GM19240 (cell line): ENCODE measurements around the gene DNMBP.

Experiments used
- DNase-seq: peaks from one replicate; pipeline ENCODE4 v3.0.0; 2011; ENCODE audit warnings: low spot score; ENCODE audit not compliant: insufficient read length

The DNMBP gene, protein sequence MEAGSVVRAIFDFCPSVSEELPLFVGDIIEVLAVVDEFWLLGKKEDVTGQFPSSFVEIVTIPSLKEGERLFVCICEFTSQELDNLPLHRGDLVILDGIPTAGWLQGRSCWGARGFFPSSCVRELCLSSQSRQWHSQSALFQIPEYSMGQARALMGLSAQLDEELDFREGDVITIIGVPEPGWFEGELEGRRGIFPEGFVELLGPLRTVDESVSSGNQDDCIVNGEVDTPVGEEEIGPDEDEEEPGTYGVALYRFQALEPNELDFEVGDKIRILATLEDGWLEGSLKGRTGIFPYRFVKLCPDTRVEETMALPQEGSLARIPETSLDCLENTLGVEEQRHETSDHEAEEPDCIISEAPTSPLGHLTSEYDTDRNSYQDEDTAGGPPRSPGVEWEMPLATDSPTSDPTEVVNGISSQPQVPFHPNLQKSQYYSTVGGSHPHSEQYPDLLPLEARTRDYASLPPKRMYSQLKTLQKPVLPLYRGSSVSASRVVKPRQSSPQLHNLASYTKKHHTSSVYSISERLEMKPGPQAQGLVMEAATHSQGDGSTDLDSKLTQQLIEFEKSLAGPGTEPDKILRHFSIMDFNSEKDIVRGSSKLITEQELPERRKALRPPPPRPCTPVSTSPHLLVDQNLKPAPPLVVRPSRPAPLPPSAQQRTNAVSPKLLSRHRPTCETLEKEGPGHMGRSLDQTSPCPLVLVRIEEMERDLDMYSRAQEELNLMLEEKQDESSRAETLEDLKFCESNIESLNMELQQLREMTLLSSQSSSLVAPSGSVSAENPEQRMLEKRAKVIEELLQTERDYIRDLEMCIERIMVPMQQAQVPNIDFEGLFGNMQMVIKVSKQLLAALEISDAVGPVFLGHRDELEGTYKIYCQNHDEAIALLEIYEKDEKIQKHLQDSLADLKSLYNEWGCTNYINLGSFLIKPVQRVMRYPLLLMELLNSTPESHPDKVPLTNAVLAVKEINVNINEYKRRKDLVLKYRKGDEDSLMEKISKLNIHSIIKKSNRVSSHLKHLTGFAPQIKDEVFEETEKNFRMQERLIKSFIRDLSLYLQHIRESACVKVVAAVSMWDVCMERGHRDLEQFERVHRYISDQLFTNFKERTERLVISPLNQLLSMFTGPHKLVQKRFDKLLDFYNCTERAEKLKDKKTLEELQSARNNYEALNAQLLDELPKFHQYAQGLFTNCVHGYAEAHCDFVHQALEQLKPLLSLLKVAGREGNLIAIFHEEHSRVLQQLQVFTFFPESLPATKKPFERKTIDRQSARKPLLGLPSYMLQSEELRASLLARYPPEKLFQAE (N-terminal part only)

DNA sequence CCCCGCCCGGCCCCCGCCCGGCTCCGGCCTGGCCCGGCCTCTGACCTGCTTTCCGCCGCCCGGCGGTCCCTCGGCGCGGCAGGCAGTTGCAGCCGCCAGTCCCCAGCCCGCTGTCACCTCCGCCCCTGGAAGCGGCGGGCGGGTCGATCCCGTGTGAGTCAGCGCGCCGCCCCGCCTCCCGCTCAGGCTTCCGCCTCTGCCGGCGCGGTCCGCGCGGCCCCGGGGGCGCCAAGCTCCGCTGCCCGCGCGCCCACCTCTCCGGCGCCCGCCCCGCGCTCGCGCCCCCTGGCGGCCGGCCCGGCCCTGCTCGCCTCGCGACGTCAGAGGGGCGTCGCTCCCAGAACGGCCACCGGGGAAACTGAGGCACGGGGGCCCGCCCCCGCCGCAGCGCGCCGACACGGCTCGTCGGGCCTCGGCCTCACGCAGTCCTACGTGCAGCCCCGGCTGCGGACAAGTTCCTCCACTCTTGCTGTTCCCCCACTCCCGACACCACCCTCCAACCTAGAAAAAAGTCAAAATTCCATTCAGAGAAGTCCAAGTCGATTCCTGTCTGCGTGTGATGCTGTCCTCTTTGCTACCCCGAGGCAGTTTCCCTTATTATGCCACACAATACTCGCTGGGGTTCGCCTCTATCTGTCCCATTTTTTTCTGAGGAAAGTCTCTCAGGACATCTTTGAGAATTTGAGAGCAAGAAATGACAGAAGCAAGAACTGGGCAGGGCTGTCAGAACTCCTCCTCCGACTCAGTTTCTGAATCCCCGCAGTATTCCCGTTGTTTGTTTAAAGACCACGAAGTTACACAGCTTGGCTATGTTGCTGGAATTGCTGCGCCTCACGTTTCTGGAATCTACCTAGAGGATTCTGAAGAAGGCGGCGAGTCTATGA, at the start of gene DNMBP:
DNMBP (minus strand) TSS at position 155 of the 884 bp plus-strand sequence. CDS start 37,823 bp downstream, outside the sequence.
- DNase-seq = peak; percentile 67

DNA sequence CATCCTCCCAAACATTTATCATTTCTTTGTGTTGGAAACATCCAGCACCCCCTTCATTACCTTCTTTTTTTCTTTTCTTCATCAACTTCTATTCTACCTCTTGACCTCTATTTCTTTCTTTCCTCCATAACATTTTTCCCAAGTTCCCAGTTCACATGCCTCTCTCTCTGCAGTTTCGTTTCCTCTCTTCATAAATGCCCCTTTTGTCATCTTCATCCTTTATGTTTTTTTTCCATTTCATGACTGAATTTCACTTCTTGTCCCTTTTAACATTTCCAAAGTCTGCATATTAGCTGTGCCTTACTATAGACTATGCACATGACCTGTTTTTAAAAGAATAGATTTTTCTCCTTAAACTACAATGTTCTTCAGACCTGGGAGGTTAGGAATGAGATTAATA, 48.2 kb upstream of the DNMBP start:
- no peak for DNase-seq

DNA sequence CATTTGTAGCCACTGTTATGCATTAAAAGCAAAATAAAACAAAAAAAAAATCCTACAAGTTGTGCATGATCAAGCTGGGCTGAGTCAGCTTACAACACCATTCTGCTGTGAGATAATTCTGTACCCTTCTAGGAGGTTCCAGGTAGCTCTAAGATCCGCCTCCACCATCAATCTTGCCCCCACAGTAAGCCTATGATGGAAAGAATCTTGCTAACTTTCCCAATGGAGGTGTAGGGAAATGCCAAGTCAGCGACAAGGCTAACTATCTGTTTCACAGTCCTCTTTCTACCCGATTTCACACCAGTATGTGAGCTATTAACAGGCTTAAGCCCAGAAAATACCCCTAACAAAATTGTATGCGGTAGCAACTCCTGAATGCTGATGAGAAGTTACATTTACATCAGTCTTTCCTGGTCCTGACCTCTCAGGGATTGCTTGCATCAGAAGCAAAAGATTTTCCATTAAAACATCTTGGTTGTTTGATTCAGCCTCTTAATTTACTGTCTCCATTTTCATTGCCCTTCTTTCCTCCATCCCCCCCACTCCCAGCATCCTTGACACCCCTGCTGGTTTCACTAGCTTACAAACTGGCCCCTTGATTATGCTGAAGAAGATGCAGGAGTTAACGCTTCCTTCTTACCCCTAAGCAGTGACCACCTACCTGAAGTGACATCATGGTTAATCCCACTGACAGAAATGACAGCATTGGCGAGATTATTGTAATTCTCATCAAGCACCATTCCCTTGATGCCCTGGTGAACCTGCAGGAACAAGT, 44.1 kb upstream of the DNMBP start:
- DNase-seq = no peak

DNA sequence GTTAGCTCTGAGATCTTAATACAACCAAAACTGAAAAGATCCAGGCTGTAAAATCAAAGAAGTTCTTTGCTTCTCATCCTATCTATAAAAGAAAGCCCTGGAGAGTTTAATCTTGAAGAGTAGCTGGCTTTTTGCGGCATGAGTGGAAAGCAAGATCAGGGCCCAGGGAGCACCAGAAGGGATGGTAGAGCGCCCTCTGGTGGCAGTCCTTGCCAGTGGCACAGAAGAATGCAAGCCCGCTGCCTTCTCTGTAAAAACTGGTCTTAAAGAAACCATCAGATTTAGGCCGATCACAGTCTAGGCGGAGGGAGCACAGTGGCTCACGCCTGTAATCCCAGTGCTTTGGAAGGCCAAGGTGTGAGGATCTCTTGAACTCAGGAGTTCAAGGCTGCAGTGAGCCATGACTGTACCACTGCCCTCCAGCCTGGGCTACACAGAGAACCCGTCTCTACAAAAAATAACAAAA, 36.3 kb upstream of the DNMBP start:
- DNase-seq = peak; percentile 40

DNA sequence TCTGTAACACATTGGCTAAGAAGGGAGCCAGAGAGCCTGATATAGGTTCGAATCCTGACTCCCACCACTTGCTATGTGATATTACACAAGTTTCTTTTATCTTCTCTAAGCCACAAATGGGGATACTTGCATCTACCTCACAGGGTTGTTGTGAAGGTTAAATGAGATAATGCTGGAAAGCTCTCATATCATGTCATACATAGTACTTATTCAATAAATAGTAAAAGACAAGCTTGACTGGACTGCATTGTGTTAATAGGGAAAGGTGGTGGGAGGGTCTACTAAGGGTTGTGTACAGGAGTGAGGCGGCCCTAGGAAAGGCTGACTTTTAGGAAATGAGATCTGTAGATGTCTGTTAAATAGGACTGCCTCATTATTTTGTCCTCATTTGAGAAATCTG, 35.8 kb upstream of the DNMBP start:
- DNase-seq = no peak

DNA sequence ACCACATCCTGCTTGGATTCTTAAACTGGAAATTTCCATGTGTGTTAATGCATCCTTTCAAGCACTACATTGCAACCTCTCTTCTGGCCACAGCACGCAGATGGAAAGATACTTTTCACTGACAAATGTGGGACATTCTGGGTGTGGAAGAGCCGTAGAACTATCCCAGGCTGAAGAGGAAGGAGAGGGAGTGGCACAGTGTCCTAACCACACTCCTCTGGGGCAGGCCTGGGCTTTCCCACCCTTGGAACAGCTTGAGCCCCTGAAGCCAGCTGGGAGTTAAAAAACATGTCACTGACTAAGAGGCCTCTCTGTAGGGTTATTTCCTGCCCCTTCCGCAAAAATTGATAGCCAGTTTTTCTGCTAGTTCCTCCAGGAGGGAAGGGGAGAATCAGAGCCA, 34.0 kb upstream of the DNMBP start:
- no peak for DNase-seq

DNA sequence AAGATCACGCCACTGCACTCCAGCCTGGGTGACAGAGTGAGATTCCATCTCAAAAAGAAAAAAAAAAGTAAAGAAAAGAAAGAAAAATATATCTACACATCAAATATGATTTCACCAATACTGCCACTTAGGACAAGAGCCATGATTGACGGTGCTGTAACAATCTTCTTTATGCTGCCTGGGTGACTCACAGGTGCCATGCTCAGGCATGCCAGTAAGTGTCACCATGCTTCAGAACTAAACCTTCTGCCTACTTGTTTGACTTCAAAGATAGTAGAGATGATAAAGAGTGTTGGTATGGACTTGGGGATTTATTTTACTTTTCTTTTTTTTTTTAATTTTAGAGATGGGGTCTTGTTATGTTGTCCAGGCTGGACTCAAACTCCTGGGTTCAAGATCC, 33.6 kb upstream of the DNMBP start:
- no peak for DNase-seq

DNA sequence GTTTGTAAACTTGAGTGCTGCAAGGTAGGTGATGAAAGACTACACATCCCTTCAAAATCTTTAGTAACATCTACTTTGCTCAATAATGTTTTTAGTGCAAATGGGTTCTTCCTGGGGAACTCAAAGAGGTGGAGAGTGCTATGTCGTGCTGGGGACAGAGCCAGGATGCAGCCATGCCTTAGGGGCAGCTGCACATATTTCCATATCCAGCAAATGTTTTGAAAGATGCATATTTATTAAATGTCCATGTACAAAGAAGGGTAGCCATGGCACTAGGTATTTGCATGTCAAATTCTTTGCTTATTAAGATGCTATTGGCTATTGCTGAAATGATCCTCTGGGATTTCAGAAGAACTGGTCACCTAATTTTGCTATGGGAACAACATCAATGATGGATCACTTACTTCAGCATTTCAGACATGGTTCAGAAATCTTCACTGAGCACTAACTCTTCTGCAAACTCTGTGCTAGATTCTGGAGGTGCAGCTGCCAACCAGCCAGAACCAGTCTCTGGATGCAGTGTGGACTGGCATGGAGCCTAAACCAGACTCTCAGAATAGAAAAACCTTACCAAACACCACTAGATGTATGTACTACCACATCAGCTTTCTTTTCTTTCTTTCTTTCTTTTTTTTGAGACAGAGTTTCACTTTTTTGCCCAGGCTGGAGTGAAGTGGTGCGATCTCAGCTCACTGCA, 31.7 kb upstream of the DNMBP start:
- DNase-seq = no peak

DNA sequence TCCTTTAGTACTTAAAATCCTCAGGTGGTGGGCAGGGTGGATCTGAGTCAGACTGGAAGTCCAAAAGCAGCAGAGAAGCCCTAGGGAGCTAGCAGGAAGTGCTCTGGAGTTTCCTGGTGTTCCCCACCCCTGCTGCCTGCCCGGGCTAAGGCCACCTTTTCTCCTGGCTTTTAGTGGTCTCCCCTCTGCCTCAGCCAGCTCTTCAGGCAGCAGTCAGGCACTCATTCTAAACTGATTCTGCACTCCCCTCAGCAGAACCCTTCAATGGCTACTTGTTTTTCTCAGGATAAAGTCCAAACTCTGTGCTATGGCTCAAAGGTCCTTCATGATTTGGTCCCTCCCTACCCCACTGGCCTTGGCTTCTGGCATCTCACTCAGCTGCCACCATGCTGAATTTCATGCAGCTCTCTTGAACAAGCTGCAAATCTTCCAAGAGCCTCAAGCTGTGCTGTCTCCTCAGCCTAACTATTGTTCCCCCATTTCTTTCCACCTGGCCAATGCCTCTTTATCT, 28.9 kb upstream of the DNMBP start:
- DNase-seq = no peak

DNA sequence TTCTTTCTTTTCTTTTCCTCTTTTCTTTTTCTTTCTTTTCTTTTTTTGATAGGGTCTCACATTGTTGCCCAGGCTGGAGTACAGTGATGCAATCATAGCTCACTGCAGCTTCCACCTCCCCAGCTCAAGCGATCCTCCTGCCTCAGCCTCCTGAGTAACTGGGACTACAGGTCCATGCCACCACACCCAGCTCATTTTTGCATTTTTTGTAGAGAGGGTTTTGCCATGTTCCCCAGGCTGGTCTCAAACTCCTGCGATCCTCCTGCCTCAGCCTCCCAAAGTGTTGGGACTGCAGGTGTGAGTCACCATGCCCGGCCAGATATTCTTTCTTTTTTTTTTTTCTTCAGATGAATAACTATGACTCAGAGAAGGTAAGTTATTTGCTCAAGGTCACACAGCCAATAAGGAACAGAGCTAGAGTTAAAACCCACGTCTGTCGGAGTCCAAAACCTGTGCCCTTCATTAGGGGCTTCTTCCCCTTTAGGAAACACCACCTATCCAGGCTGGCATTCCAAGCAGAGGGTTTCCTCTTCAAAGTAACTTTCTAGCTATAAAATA, 28.1 kb upstream of the DNMBP start:
- no peak for DNase-seq

DNA sequence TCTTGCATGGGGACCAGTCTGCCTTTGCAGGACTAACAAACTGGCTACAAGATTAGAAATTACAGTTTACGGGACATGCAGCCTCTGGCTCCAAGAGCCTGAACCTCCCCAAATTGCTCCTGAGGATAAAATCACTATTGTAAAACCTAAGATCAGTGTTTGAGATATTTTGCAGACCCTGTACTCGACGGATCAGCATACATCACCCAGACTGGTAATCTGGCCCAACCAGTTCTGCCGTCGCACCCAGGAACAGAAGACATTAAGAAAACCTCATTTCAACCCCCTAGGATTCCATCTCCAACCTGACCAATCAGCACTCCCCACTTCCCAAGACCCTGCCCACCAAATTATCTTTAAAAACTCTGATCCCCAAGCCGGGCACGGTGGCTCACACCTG, 27.1 kb upstream of the DNMBP start:
- no peak for DNase-seq

DNA sequence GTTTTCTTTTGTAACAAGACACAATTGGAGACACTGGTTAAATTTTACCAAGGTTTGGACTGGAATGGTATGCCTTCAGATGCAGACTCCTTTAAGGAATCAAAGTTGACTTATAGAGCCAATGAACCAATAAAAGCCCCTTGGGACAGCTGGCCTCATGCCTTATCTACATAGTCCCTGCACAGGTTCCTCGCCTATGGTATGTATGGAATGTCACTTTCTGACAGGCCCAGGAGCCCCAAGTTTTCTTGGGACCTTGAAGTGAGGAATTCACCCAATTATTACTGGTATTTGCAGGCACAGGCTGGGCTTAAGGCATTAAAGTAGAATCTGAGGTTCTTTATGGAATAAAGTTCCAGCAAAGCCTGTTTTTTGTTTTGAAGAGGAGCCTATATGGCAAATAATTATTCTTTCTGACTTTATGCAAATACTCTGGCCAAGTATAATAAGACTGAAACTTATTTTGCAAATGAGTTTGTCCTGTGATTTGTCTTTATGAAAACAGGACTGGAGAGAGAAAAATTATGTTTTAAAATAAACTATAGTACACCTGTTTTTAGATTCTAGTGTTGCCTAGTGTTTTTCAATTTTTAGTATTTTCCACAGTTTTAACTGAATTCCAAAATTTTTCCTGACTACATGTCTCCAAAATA, 24.1 kb upstream of the DNMBP start:
- no peak for DNase-seq

DNA sequence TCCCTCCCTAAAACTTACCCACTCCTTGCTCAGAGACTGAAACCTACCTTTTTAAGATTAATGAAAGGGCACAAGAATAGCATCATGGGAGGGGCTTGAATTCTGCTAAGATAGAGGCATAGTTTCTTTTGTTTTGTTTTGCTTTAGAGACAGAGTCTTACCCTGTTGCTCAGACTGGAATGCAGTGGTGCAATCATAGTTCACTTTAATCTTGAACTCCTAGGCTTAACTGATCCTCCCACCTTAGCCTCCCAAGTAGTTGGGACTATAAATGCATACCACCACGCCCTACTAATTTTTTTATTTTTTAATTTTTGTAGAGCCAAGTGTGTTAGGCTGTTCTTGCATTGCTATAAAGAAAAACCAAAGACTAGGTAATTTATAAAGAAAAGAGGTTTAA, 17.7 kb upstream of the DNMBP start:
- no peak for DNase-seq

DNA sequence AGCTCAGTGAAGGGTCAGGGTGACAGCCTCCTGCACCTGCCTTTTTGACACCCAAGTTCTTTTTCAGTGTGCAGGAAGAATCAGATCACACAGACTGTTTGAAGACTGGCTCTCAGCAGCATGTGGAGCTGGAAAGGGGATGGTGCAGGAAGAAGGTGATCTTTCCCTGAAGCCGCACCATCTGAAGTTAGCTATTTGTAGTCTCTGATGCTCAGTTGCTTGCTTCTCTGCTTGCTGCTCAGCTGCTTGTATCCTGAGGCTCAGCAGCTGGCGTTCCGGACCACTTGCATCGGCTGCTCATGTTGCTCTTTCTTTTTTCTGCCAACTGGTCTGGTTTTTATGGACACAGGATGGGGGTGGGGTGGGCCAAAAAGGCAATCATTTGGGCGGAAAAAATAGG, 15.8 kb upstream of the DNMBP start:
- no peak for DNase-seq

DNA sequence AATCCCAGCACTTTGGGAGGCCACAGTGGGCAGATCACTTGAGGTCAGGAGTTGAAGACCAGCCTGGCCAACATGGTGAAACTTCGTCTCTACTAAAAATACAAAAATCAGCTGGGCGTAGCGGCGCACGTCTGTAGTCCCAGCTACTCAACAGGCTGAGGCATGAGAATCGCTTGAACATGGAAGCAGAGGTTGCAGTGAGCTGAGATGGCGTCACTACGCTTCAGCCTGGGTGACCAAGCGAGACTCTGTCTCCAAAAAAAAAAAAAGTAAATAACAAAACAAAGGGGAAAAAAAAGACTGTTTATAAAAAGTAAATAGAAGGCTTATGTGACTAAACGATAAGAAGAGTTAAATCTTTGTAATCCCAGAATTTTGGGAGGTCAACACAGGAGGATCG, 15.0 kb upstream of the DNMBP start:
- DNase-seq = no peak

DNA sequence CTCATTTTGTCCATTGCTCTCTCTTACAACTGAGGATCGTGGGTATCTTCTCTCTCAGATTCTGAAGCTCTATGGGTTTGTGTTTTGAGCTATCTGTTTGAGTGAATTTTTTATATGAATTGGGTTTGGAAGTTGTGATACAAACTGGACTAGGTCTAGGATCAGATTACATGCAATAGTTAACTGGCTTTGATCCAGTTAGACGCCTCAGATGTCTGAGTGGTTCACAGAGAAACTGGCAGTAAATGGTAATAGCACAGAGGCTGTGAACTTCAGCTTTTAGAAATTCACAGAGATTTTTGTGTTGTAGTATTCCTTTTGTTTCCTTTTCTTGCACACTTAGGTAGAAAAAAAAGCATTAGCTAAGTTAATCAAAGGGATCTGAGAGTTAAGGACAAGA, 12.7 kb upstream of the DNMBP start:
- DNase-seq = no peak

DNA sequence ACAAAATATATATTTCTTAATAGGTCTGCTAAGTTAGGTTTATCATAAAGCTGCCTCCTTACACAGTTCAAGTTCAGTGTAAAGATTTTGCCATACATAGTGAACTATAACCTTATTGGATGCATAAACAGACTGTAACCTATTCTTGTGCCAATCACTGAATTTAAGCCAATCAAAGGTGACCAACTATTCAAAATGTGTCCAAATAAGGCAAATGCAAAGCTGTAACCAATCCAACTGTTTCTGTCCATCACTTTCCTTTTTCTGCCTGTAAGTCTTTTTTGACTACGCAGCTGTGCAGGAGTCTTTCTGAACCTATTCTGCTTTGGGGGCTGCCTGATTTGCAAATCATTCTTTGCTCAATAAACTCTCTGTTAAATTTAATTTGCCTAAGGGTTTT, 11.6 kb upstream of the DNMBP start:
- no peak for DNase-seq

DNA sequence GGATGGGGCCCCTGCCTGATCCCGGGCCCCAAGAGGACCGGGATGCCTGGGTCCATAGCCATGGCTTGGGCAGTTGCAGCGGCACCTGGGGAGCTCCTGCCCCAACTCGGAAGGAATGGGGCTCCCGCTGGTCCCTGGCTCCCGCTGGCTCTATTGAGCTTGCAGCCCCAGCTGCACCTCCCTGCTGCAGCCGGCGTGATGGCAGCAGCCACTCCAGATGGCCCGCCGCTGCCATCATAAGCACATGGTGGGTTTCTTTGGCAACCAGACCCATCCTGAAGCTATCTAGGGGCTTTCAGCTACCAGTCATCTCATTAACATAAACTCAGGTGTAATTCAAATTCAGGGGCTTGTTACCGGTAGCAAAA, 11.1 kb upstream of the DNMBP start:
- no peak for DNase-seq
